Endodermal cell (in vitro differentiated cells): ENCODE results near the gene AOPEP. TPM values are rescaled to one million over a fixed set of nuclear protein-coding genes. Genes with fewer than 3 reads are reported as not detected.

ENCODE experiments used
- DNase-seq: peaks from one replicate; pipeline ENCODE4 v3.0.0-alpha.2; 2017
- H3K27ac ChIP-seq: 2 replicates; pipeline ENCODE4 v1.5.1; 2013; ENCODE audit warnings: mild to moderate bottlenecking, low read depth, low read length, moderate library complexity
- H3K27me3 ChIP-seq: 2 replicates; pipeline ENCODE4 v1.6.1; 2013; ENCODE audit warnings: mild to moderate bottlenecking, low read length, moderate library complexity; ENCODE audit not compliant: insufficient read depth, control insufficient read depth, poor library complexity, severe bottlenecking
- H3K36me3 ChIP-seq: 2 replicates; pipeline ENCODE4 v1.7.0; 2013; ENCODE audit warnings: mild to moderate bottlenecking, low read length, moderate library complexity; ENCODE audit not compliant: control insufficient read depth, insufficient read depth
- H3K4me1 ChIP-seq: one replicate; pipeline ENCODE4 v1.7.0; 2013; ENCODE audit warnings: low read length; ENCODE audit not compliant: control insufficient read depth, insufficient read depth
- H3K4me3 ChIP-seq: 2 replicates; pipeline ENCODE4 v1.5.1; 2013; ENCODE audit warnings: mild to moderate bottlenecking, low read length, moderate library complexity
- H3K9ac ChIP-seq: 2 replicates; pipeline ENCODE4 v1.6.1; 2013; ENCODE audit warnings: mild to moderate bottlenecking, low read length, moderate library complexity; ENCODE audit not compliant: poor library complexity, severe bottlenecking; ENCODE audit errors: extremely low read depth
- H3K9me3 ChIP-seq: 2 replicates; pipeline ENCODE4 v1.6.1; 2013; ENCODE audit warnings: mild to moderate bottlenecking, low read length, moderate library complexity; ENCODE audit not compliant: control insufficient read depth
- H3K27ac Mint-ChIP-seq: 2 replicates; pipeline ENCODE4 v1.8.0; 2020; ENCODE audit warnings: mixed read lengths
- H3K27me3 Mint-ChIP-seq: 2 replicates; pipeline ENCODE4 v1.8.0; 2021; ENCODE audit warnings: mild to moderate bottlenecking, mixed read lengths; ENCODE audit not compliant: insufficient read depth
- H3K36me3 Mint-ChIP-seq: 2 replicates; pipeline ENCODE4 v1.8.0; 2020; ENCODE audit warnings: low read depth, mixed read lengths
- H3K4me1 Mint-ChIP-seq: 2 replicates; pipeline ENCODE4 v1.8.0; 2020; ENCODE audit warnings: mixed read lengths
- H3K4me3 Mint-ChIP-seq: 2 replicates; pipeline ENCODE4 v1.8.0; 2020; ENCODE audit warnings: mild to moderate bottlenecking, moderate library complexity, mixed read lengths
- H3K9me3 Mint-ChIP-seq: 2 replicates; pipeline ENCODE4 v1.8.0; 2020; ENCODE audit warnings: mild to moderate bottlenecking, mixed read lengths
- CTCF ChIP-seq: fragments of 200-600 bp; sonication (generic); conservative IDR thresholded peaks from 2 replicates; pipeline ENCODE4 v1.5.0; 2021; ENCODE audit warnings: antibody characterized with exemption, mild to moderate bottlenecking
- WGBS, 2 experiments: methylation state at CpG; one replicate each; pipeline versions ENCODE4 v1.1.5 to v1.1.7; 2013; ENCODE audit warnings: missing lambda C conversion rate in 2 of 2, mixed read lengths in 1 of 2; ENCODE audit not compliant: insufficient coverage in 1 of 2, insufficient read length in 1 of 2; 5-methylcytosine and 5-hydroxymethylcytosine counted together
- long read RNA-seq, 4 experiments: library from polyadenylated mRNA in 2 of 4; library from RNA in 1 of 4; library from capped mRNA in 1 of 4; stranded (forward) in 3 of 4; unstranded in 1 of 4; transcript quantifications; one replicate each; pipeline ENCODE4 v2.0.0, GENCODE V29; 2020 to 2021; ENCODE audit warnings: inconsistent platforms in 1 of 4
- polyA plus RNA-seq, 2 experiments: library from polyadenylated mRNA; stranded (reverse); fragments of 50-300 nt; gene quantifications; one replicate each; pipeline ENCODE4 v1.2.3, GENCODE V29; 2013
- total RNA-seq, 2 donors: library from RNA; stranded (reverse); fragmentation: NEBNext Ultra II Directional in 1 of 2; extraction: Animal tissue kit (Norgen Biotek cat#: 25700) in 1 of 2; gene quantifications; 2 replicates in 1 of 2; 3 replicates in 1 of 2; pipeline ENCODE4 v1.2.1, GENCODE V29; 2021

AOPEP gene, protein sequence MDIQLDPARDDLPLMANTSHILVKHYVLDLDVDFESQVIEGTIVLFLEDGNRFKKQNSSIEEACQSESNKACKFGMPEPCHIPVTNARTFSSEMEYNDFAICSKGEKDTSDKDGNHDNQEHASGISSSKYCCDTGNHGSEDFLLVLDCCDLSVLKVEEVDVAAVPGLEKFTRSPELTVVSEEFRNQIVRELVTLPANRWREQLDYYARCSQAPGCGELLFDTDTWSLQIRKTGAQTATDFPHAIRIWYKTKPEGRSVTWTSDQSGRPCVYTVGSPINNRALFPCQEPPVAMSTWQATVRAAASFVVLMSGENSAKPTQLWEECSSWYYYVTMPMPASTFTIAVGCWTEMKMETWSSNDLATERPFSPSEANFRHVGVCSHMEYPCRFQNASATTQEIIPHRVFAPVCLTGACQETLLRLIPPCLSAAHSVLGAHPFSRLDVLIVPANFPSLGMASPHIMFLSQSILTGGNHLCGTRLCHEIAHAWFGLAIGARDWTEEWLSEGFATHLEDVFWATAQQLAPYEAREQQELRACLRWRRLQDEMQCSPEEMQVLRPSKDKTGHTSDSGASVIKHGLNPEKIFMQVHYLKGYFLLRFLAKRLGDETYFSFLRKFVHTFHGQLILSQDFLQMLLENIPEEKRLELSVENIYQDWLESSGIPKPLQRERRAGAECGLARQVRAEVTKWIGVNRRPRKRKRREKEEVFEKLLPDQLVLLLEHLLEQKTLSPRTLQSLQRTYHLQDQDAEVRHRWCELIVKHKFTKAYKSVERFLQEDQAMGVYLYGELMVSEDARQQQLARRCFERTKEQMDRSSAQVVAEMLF
- 10 to 100 TPM; 23.4 to 33.7 TPM for total RNA-seq
- 14.4 TPM for polyA plus RNA-seq (2013, experiment 1 of 2)
- 15.6 TPM for polyA plus RNA-seq (2013, experiment 2 of 2)
- long read RNA-seq, experiment 1, partial matches to known transcripts = 0 of 2 reads
- long read RNA-seq, experiment 1, other reads (novel, unspliced or antisense) = 2 of 2 reads
- long read RNA-seq, experiment 2, partial matches to known transcripts = 1 of 20 reads
- long read RNA-seq, experiment 2, other reads (novel, unspliced or antisense) = 18 of 20 reads
- long read RNA-seq, experiment 3, transcript C9orf3-202 (15 exons, 2,820 nt) = major isoform, 5 of 54 reads
- long read RNA-seq, experiment 3, partial matches to known transcripts = 12 of 54 reads
- long read RNA-seq, experiment 3, other reads (novel, unspliced or antisense) = 32 of 54 reads
- long read RNA-seq, experiment 4, partial matches to known transcripts = 1 of 9 reads
- long read RNA-seq, experiment 4, other reads (novel, unspliced or antisense) = 8 of 9 reads

DNA sequence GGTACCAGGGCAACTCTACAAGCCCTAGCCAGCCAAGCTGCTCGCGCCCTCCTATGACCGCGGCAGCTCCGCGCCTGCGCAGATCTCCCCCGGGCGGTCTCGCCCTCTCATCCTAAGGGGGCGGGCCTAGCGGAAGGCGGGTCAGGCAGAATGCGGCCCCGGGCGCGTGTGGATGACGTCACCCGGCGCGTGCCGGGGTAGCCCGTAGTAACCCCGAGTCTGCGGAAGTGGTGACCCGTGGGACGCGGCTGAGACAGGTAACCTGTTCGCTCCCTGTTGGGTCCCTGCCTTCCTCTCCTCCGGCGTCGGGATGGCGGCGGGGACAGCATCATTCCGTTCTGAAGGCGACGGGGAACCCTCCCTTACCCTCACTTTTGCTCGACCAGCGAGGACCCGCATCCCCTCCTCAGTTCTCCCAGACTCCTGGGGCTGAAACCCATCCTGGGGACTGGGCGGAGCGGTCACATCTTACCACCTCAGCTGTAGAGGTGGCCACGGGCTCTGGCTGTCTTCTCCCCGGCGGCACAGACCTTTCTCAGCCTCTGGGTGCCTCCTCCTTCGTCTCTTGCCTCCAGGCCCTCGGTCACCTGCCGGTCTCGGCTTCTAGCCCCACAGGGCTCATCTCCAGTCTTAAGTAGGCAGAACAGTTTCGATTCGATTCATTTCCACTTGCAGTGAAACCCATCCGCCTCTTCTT lies at the start of gene AOPEP:
Gene AOPEP (plus strand): TSS at position 205 of the 697 bp plus-strand sequence. CDS start 33,085 bp downstream, outside the sequence.
- TF ChIP-seq CTCF = no peak
- H3K9me3 Mint-ChIP-seq = peaks cover 2% of the 10 kb centered on the region
- peak within 1 kb of the TSS; percentile 100 for H3K27ac Mint-ChIP-seq
- peak within 1 kb of the TSS; percentile 95 for H3K4me3 Mint-ChIP-seq
- no peaks in the 10 kb centered on the region for H3K36me3 Mint-ChIP-seq
- no peaks in the 10 kb centered on the region for H3K36me3 ChIP-seq
- peak within 1 kb of the TSS; percentile 97 for H3K4me3 ChIP-seq
- H3K4me1 Mint-ChIP-seq = peaks cover 5% of the 10 kb centered on the region
- no peaks in the 10 kb centered on the region for H3K4me1 ChIP-seq
- no peaks in the 10 kb centered on the region for H3K27me3 ChIP-seq
- peak; percentile 99 for DNase-seq
- H3K9me3 ChIP-seq = no peaks in the 10 kb centered on the region
- 0 to 1% methylated on average over 26 to 52 of the region's 52 CpGs for WGBS, 2 experiments
- H3K27ac ChIP-seq = peak within 1 kb of the TSS; percentile 51
- peak within 1 kb of the TSS; percentile 88 for H3K9ac ChIP-seq
- H3K27me3 Mint-ChIP-seq = no peaks in the 10 kb centered on the region

- Mint-ChIP-seq H3K27ac (no peak overlapping the region), H3K4me1 (peaks cover 12% of the 10 kb centered on the region), H3K4me3 (no peak overlapping the region), H3K9me3 (peaks cover 2% of the 10 kb centered on the region), H3K27me3 (peaks cover 70% of the 10 kb centered on the region), H3K36me3 (no peaks in the 10 kb centered on the region)
- Histone ChIP-seq H3K9ac (no peak overlapping the region), H3K9me3 (no peaks in the 10 kb centered on the region), H3K27me3 (peaks cover 32% of the 10 kb centered on the region), H3K4me3 (no peak overlapping the region), H3K4me1 (peaks cover 5% of the 10 kb centered on the region), H3K36me3 (no peaks in the 10 kb centered on the region), H3K27ac (no peak overlapping the region)
- TF ChIP-seq CTCF = no peak
- DNase-seq = no peak
- WGBS, 2 experiments = 90 to 96% methylated on average over 4 of the region's 4 CpGs
Observed at GRCh38 chr9:94677929-94678328, 48.6 kb upstream of the AOPEP start.
